Stimulated activated CD8-positive, alpha-beta memory T cell treated with anti-CD3 and anti-CD28 coated beads, Interleukin-12 subunit alpha, Interleukin-12 subunit beta, amount 100 ng/mL, for 24 hours (primary cell): ENCODE data around the gene ATXN1L.
A peak's percentile ranks its signal among the peaks of the same experiment; 100 is the strongest.
"Not testable (repeated sequence)": the region's sequence is repeated elsewhere in the genome, so short reads cannot be mapped to it uniquely, and the experiment has no call there.

ENCODE experiments used
- DNase-seq: peaks from one replicate; pipeline ENCODE4 v3.0.0-alpha.2; 2020; ENCODE audit errors: extremely low read depth

ATXN1L gene

GRCh38 chr16:71852158-71852557 is 6.4 kb downstream of the ATXN1L start:
- no peak for DNase-seq

DNA sequence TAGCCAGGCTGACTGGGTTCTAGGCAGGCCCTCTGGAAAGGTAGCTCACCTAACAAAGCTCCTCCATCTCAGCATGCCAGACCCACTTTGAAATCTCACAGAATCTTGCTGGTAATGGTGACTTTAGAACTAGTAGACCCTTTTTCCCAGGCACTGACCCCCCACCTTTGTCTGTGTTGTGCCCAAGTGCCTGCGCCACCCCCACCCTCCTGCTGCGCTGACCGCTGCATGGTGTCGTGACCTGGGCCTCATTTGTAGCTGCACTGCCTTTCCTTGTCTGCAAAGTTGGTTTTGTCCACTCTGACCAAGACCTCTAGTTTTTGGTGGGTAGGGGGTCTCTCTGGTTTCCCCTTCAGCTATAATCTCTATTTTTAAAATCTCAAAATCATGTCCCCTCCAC is 6.8 kb downstream of the ATXN1L start:
- no peak for DNase-seq

DNA sequence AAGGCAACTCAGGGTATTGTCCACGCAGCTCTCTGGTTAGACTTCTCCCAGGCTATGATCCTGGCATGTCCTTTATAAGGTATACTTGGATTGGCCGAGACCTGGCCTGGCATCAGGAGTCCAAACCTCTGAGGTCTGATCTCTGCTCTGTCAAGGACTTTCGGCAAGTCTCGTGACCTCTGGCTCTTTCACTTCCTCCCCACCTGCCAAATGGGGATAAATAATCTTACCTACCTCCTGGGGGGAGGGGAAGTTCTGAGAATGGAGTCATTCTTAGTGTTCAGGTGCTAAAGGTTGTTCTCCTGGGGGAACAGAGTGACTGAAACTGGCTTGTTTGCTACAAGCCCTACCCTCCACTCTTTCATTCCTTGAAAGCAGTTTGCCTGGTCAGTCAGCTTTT is 7.6 kb downstream of the ATXN1L start:
- no peak for DNase-seq

GRCh38 chr16:71854369-71854948 is 8.7 kb downstream of the ATXN1L start:
- no peak for DNase-seq

DNA sequence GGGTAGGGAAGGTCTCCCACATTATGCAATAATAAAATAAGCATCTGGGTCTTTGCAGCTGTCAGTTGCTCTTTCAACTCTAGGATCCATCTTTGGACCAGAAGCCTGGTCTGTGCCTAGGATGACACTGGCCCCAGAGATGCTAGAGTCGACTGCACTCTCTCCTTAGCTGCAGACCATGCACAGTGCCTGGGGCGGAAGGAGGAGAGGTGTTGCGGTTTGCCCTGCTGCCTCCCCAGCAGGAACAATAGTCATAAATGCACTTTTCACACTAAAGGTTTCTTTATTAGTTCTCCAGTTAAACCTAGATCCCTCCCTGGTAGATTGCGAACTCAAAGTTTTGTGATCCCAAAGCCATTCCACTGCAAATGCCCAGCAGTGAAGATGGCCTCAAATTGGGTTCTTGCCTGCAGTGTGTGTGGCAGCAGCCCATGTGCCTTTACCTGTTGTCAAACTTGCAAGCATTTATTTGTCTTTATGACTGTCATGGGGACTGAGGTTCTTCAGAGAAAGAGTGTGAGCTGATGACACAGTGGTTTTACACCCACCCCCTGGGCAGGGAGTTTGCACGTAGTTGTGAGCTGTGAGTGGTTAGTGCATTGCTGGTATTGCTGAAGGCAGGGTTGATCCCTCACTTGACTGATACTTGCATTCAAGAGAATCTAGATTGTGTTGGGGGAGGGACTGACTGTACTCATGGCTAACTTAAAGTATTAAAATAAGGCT is 10.3 kb downstream of the ATXN1L start:
- DNase-seq: no peak

- DNase-seq: no peak
Observed at GRCh38 chr16:71859762-71860521, 14.2 kb downstream of the ATXN1L start.

DNA sequence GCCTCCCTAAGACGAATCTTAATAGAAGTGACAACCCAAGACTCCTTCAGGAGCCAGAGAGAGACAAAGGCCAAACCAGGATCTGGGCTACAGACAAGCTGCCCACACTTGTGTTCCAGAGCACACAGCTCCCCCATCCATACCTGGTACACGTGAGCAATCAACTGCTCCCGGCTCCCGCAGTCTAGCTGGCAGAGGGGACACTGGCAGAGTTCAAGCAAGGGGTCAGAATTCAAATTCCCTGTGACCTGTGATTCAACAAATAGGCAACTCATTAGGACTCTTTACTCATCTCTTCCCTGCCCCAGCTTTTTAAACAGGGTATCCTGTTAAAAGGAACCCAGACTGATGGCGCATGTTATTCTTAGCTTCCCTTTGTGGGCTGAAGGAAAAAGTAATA is 18.2 kb downstream of the ATXN1L start:
- DNase-seq: no peak

- no peak for DNase-seq
Observed at GRCh38 chr16:71865173-71865863, 19.5 kb downstream of the ATXN1L start.

- not testable (repeated sequence) for DNase-seq
Observed at GRCh38 chr16:71867175-71867574, 21.4 kb downstream of the ATXN1L start.

DNA sequence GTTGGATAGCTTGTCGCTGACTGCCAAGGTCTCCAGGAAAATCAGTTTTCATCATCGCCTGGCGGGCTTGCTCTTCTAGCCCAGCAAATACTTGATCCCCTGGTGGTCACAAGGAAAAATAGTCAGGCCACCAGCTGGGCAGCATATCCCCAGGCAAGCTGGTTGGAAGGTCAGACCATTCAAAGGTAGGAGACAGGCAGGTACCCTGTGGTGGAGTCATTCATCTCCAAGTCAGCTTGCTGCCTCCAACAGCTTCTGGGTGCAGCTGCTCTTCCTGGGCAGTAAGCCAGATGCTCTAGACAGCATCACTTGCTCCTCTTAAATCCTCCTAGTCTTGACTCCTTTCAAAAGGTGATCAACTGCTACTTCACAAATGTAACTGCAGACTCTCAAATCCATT is 22.2 kb downstream of the ATXN1L start:
- DNase-seq: no peak

GRCh38 chr16:71869089-71869488 is 23.3 kb downstream of the ATXN1L start:
- DNase-seq: no peak

DNA sequence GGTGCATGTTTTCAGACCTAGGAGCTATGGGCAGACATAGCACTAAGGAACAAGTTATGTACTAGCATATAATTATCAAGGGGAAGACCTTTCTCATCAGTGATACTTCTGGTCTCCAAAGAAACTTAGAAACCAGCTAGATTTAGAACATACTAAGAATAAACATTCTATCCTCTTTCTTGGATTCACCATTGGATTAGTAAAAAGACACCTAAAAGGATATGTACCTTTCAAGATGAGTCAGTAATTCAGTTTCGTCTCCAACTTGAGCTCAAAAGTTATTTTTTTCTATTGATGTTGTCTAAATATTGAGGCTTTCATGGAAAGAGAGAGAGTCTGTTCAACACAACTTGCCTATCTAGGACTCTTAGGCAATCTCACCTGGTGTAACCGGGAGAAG is 25.0 kb downstream of the ATXN1L start:
- DNase-seq: no peak

DNA sequence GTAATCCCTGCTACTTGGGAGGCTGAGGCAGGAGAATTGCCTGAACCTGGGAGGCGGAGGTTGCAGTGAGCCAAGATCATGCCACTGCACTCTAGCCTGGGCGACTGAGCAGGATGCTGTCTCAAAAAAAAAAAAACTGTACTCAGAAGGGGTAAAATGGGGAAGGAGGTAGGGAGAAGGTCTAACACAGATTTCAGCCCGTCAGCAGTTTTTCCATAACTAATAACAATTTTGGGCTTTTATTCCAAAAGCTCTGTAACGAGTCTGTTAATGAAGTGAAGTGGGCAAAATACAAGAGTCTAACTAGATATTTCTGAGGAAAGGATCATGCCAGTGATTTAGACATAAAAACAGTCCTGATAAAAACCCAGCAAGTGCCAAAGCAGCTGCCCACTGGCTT is 27.4 kb downstream of the ATXN1L start:
- DNase-seq: no peak

GRCh38 chr16:71878911-71879310 is 33.1 kb downstream of the ATXN1L start:
- no peak for DNase-seq

- no peak for DNase-seq
Observed at GRCh38 chr16:71880176-71880575, 34.4 kb downstream of the ATXN1L start.

GRCh38 chr16:71882505-71883167 is 36.9 kb downstream of the ATXN1L start:
- DNase-seq: no peak

DNA sequence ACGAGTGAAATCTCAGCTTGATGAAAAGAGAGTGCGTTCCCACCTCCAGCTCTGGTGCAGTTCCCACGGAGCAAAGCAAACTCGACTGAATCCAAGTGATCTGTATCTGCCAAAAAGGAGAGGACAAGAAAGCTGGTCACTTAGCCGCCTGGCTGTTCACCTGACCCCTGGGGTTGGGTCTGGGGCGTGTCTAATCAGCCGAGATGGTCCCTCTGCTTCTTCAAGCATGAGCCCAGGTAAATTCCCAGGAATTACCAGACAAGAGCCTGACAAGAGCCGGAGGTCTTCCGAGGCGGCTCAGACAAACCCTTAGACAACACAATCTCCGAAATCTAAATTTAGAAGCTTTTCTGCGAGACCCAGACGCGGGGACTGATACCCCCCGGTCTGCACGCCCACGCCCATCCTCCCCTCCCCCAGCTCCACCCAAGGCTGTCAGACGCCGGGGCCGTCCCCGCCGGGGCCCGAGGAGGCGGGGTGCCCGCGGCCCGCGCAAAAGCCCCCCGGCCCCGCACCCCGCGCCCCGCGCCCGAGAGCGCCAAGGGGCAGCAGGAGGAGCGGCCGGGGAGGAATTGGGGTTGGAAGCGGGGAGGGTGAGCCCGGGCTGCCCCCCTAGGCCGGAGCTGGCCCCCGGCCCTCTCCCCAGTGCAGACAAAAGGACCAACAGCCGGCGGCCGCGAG is 37.5 kb downstream of the ATXN1L start:
- DNase-seq: no peak

DNA sequence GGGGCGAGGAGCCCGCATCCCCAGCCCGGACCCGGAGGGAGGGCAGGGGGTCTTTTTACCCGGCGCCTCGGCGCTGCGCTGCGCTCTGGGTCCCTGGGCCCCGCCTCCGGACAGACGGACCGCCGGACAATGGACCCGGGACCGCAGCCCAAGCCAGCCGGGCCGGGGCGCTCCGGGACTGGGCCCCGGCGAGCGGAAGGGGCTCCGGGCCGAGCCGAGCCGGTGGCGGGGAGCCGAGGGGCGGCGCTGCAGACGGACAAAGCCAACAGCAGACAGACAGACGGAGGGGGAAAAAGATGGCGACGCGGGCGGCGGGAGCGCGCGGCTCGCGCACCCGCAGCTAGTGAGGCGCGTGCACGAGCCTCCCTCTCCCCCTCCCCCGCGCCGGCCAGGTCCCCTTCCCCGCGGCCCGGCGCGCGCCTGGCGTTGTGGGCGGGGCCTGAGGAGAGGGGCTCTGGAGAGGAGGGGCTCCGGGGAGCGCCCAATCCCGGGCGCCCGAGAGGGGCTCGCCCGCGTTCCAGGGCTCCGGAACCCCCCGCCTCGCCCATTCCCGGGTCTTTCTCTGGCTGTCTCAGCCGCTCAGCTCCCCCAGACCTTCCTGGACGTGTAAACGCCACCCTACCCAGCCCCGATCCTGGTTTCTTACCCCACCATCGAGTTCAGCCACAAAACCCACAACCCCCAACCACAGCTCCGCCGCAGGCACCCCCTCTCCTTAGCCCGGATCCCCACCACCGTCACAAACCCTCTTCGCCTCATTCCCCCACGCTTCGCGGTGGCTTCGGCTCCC is 38.3 kb downstream of the ATXN1L start, which contains the start of gene ZNF821:
TSS of gene ZNF821 (minus strand) at position 334 of the 790 bp plus-strand sequence. CDS start 4,236 bp downstream, outside the sequence.
- DNase-seq: peak; percentile 46

GRCh38 chr16:71885261-71885650 is 39.5 kb downstream of the ATXN1L start:
- DNase-seq: no peak

DNA sequence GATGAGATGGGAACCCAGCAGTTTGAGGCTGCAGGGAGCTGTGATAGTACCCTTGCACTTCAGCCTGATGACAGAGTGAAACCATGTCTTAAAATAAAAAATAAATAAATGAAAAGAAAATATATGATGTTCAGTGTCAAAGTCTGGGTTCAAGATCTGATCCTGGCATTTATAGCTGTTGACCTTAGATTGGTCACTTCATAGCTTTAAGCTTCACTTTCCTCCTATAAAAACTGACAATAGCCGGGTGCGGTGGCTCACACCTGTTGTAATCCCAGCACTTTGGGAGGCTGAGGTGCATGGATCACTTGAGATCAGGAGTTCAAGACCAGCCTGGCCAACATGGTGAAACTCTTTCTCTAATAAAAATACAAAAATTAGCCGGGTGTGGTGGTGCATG is 43.4 kb downstream of the ATXN1L start:
- no peak for DNase-seq
